K562 (cell line): ENCODE results near the gene TMEM203. TPM values are rescaled to one million over a fixed set of nuclear protein-coding genes. Genes with fewer than 3 reads are reported as not detected.

Experiments used
- BRCA1 ChIP-seq, 2 experiments: fragments of 450-650 bp in 1 of 2; sonication (generic) in 1 of 2; formaldehyde crosslinking in 1 of 2; IDR thresholded peaks; 2 replicates each; pipeline versions ENCODE4 v1.5.0 to v1.6.1; 2017 to 2020; ENCODE audit warnings: mild to moderate bottlenecking in 1 of 2, missing genetic modification reagents in 1 of 2
- BRF1 ChIP-seq: IDR thresholded peaks from 3 replicates; pipeline ENCODE4 v1.6.1; 2011; ENCODE audit warnings: borderline replicate concordance, mild to moderate bottlenecking; ENCODE audit not compliant: insufficient read length; ENCODE audit errors: extremely low read depth
- CCAR2 ChIP-seq: fragments of 200-400 bp; formaldehyde crosslinking; IDR thresholded peaks from 2 replicates; pipeline ENCODE4 v1.6.1; 2017; ENCODE audit warnings: mild to moderate bottlenecking, low read depth, low read length
- ESRRB ChIP-seq: fragments of 250-450 bp; sonication (Bioruptor Pico); IDR thresholded peaks from 2 replicates; pipeline ENCODE4 v1.5.0; 2020; ENCODE audit warnings: mild to moderate bottlenecking, moderate library complexity, borderline replicate concordance
- EZH2 ChIP-seq: IDR thresholded peaks from 2 replicates; pipeline ENCODE4 v1.6.1; 2012; ENCODE audit warnings: low read depth, mild to moderate bottlenecking, inconsistent platforms, low read length, borderline replicate concordance
- GTF2A2 ChIP-seq: IDR thresholded peaks from 2 replicates; pipeline ENCODE4 v1.6.1; 2016; ENCODE audit warnings: mild to moderate bottlenecking, missing genetic modification characterization, missing compliant biosample characterization
- HDGF ChIP-seq: fragments of 450-650 bp; IDR thresholded peaks from 2 replicates; pipeline ENCODE4 v1.6.1; 2016
- HMG20A ChIP-seq: fragments of 450-650 bp; formaldehyde crosslinking; conservative IDR thresholded peaks from 2 replicates; pipeline ENCODE4 v1.4.0; 2020; ENCODE audit warnings: mild to moderate bottlenecking, mixed read lengths
- IFI16 ChIP-seq: fragments of 250-450 bp; sonication (Bioruptor Pico); IDR thresholded peaks from 2 replicates; pipeline ENCODE4 v2.1.2; 2022; ENCODE audit warnings: mild to moderate bottlenecking, inconsistent platforms
- KAT2B ChIP-seq: IDR thresholded peaks from one replicate; pipeline ENCODE4 v1.6.1; 2012; ENCODE audit warnings: low read depth, mild to moderate bottlenecking, control low read depth, inconsistent platforms, low read length, moderate library complexity
- KAT7 ChIP-seq: sonication (generic); formaldehyde crosslinking; IDR thresholded peaks from 2 replicates; pipeline ENCODE4 v1.8.0; 2022; ENCODE audit warnings: missing genetic modification reagents, mild to moderate bottlenecking, borderline replicate concordance
- MTA1 ChIP-seq: fragments of 450-650 bp; IDR thresholded peaks from 2 replicates; pipeline ENCODE4 v1.6.1; 2017; ENCODE audit warnings: borderline replicate concordance
- NFE2L1 ChIP-seq: fragments of 450-650 bp; IDR thresholded peaks from 2 replicates; pipeline ENCODE4 v1.6.1; 2016; ENCODE audit warnings: missing genetic modification characterization, low read depth, mild to moderate bottlenecking, missing compliant biosample characterization, moderate library complexity, borderline replicate concordance
- PTRF ChIP-seq: fragments of 450-650 bp; IDR thresholded peaks from 2 replicates; pipeline ENCODE4 v1.6.1; 2016; ENCODE audit warnings: mild to moderate bottlenecking, missing genetic modification characterization, missing compliant biosample characterization
- RBBP5 ChIP-seq: fragments of 200-600 bp; sonication (generic); IDR thresholded peaks from 2 replicates; pipeline ENCODE4 v1.6.1; 2012; ENCODE audit warnings: borderline replicate concordance, mild to moderate bottlenecking, low read length, control low read depth, inconsistent platforms; ENCODE audit not compliant: insufficient read depth, poor library complexity, severe bottlenecking
- SREBF1 ChIP-seq: fragments of 150-350 bp; IDR thresholded peaks from 2 replicates; pipeline ENCODE4 v1.6.1; 2014; ENCODE audit warnings: antibody characterized with exemption, low read depth, low read length, borderline replicate concordance
- YY1 ChIP-seq, 3 experiments: IDR thresholded peaks; 2 replicates each; pipeline ENCODE4 v1.6.1; 2011; ENCODE audit warnings: low read length in 2 of 3, mild to moderate bottlenecking in 2 of 3, moderate library complexity in 2 of 3, borderline replicate concordance in 1 of 3, control low read depth in 1 of 3, low read depth in 1 of 3; ENCODE audit not compliant: insufficient read depth in 3 of 3, insufficient replicate concordance in 2 of 3, control insufficient read depth in 1 of 3, insufficient read length in 1 of 3; ENCODE audit errors: extremely low read depth in 1 of 3
- ZNF77 ChIP-seq: fragments of 250-450 bp; sonication (Bioruptor Pico); IDR thresholded peaks from 2 replicates; pipeline ENCODE4 v1.5.0; 2020
- ZSCAN32 ChIP-seq: fragments of 450-650 bp; formaldehyde crosslinking; IDR thresholded peaks from 2 replicates; pipeline ENCODE4 v1.4.0; 2020; ENCODE audit warnings: mild to moderate bottlenecking, moderate library complexity
- polyA plus RNA-seq, 8 experiments: library from polyadenylated mRNA; depleted of rRNA in 4 of 8; stranded (reverse) in 5 of 8; unstranded in 3 of 8; fragments of >200 nt; fragmentation: Nextera tagmentation in 2 of 8; fragmentation: Illumina TruSeq in 1 of 8; extraction: Ambion mirVana in 2 of 8; extraction: Trizol in 1 of 8; gene quantifications; 2 replicates each; pipeline versions ENCODE4 v1.2.1 to v1.2.3, GENCODE V29; 2011 to 2014; ENCODE audit warnings: inconsistent platforms in 1 of 8, missing spikeins in 1 of 8
- total RNA-seq, 7 experiments: library from RNA; depleted of rRNA in 6 of 7; stranded (reverse); fragments of >200 nt in 6 of 7; fragmentation: Illumina TruSeq in 2 of 7; extraction: Trizol in 2 of 7; gene quantifications; 2 replicates each; pipeline versions ENCODE4 v1.2.1 to v1.2.3, GENCODE V29; 2011 to 2021; ENCODE audit warnings: low replicate concordance in 1 of 7
- TF ChIP-seq, protein P1 (sequence below): fragments of 450-650 bp; IDR thresholded peaks from 2 replicates; pipeline ENCODE4 v1.6.1; 2014; ENCODE audit warnings: low read depth, mild to moderate bottlenecking, moderate library complexity, borderline replicate concordance
- TF ChIP-seq, protein P2 (sequence below): fragments of 250-450 bp; sonication (Bioruptor Pico); IDR thresholded peaks from 2 replicates; pipeline ENCODE4 v1.9.0; 2021; ENCODE audit warnings: mild to moderate bottlenecking
- TF ChIP-seq, protein P3 (sequence below): fragments of 450-650 bp; IDR thresholded peaks from 2 replicates; pipeline ENCODE4 v1.6.1; 2016

Gene TMEM203
- total and polyA plus RNA-seq, 9 of the 15 experiments (the other 6 are each of a cell fraction or from before 2014, with no cell fraction given), result 8.8 to 59.5 (median 37.6) TPM

DNA sequence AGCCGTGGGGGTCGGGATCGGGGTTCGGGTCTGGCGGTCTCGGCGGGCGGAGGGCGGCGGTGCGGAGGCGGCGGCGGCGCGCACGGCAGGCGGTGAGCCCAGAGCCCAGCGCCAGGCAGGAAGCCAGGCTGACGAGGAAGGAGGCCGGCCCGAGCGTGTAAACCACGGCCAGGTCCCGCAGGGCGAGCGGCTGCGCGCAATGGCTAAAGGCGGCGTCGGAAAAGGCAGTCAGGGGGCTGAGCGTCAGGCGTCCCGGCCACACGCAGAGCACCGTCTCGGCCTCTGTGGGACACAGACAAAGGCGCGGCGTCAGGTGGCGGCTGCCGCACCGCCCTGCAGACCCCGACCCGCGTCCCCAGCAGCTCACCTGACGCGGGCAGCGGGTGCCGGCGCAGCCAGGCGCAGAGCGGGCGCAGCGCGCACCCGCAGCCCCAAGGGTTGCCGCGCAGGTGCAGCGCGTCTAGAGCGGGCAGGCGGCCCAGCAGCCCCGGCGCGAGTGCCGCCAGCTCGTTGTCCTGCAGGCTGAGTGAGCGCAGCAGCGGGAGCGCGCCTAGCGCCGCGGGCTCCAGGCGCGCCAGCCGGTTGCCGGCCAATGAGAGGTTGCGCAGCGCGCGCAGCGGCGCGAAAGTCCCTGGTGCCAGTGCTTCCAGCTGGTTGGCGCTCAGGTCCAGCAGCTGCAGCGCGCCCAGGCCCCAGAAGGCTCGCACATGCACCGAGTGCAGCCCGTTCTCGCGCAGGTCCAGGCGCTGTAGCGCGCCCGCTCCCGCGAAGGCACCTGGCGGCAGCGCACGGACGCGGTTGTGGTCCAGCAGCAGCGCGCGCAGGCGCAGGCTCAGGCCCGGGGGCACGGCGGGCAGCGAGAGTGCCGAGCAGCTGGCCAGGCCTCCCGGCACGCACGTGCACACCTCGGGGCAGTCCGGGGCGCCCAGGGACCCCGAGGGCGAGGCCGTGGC lies 36.3 kb downstream of the TMEM203 start (continued):
- TF ChIP-seq, protein P1, sequence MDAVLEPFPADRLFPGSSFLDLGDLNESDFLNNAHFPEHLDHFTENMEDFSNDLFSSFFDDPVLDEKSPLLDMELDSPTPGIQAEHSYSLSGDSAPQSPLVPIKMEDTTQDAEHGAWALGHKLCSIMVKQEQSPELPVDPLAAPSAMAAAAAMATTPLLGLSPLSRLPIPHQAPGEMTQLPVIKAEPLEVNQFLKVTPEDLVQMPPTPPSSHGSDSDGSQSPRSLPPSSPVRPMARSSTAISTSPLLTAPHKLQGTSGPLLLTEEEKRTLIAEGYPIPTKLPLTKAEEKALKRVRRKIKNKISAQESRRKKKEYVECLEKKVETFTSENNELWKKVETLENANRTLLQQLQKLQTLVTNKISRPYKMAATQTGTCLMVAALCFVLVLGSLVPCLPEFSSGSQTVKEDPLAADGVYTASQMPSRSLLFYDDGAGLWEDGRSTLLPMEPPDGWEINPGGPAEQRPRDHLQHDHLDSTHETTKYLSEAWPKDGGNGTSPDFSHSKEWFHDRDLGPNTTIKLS, result no peak
- TF ChIP-seq MTA1, result no peak
- no peak for TF ChIP-seq CCAR2
- no peak for TF ChIP-seq ESRRB (CRISPR knock-in tag)
- no peak for TF ChIP-seq IFI16 (CRISPR knock-in tag)
- no peak for TF ChIP-seq BRCA1 (IDR thresholded peaks at IDR 0.05)
- TF ChIP-seq BRCA1 (CRISPR knock-in tag; IDR thresholded peaks at IDR 0.05), result no peak
- TF ChIP-seq KAT7, result no peak
- no peak for TF ChIP-seq NFE2L1 (tag)
- TF ChIP-seq, protein P2, sequence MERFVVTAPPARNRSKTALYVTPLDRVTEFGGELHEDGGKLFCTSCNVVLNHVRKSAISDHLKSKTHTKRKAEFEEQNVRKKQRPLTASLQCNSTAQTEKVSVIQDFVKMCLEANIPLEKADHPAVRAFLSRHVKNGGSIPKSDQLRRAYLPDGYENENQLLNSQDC, result no peak
- TF ChIP-seq HDGF, result no peak
- TF ChIP-seq ZSCAN32 (CRISPR knock-in tag), result no peak
- TF ChIP-seq EZH2, result 0 out of 2 replicates have a peak, but pooled peaks have one; percentile 43
- TF ChIP-seq, protein P3, sequence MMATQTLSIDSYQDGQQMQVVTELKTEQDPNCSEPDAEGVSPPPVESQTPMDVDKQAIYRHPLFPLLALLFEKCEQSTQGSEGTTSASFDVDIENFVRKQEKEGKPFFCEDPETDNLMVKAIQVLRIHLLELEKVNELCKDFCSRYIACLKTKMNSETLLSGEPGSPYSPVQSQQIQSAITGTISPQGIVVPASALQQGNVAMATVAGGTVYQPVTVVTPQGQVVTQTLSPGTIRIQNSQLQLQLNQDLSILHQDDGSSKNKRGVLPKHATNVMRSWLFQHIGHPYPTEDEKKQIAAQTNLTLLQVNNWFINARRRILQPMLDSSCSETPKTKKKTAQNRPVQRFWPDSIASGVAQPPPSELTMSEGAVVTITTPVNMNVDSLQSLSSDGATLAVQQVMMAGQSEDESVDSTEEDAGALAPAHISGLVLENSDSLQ, result no peak
- no peak for TF ChIP-seq SREBF1
- no peak for TF ChIP-seq RBBP5
- no peak for TF ChIP-seq BRF1
- TF ChIP-seq HMG20A, result no peak
- no peak for TF ChIP-seq PTRF (tag)
- TF ChIP-seq ZNF77 (CRISPR knock-in tag), result no peak
- TF ChIP-seq GTF2A2, result no peak
- no peak for TF ChIP-seq YY1 (IDR thresholded peaks at IDR 0.05; ENCODE audit: borderline replicate concordance in 1 of 3, control insufficient read depth in 1 of 3, extremely low read depth in 1 of 3, insufficient read depth in 3 of 3, insufficient read length in 1 of 3, insufficient replicate concordance in 2 of 3, low read depth in 1 of 3, low read length in 2 of 3)
- TF ChIP-seq KAT2B, result no peak
